Thyroid gland (tissue), 4 donors: ENCODE results near the gene EDDM13. TPM values are rescaled to one million over a fixed set of nuclear protein-coding genes. Genes with fewer than 3 reads are reported as not detected.

Experiments used
- DNase-seq, 2 donors: peaks; one replicate each; pipeline ENCODE4 v3.0.0-alpha.2; 2019
- H3K27ac ChIP-seq, 3 donors: fragments of 200-600 bp; sonication (generic); 1 replicate in 2 of 3; 2 replicates in 1 of 3; pipeline ENCODE4 v1.5.1; 2016 to 2019; ENCODE audit warnings: mild to moderate bottlenecking in 1 of 3, moderate library complexity in 1 of 3
- H3K27me3 ChIP-seq: fragments of 200-600 bp; sonication (generic); one replicate; pipeline ENCODE4 v1.5.1; 2019
- H3K36me3 ChIP-seq, 2 donors: fragments of 200-600 bp; sonication (generic); one replicate each; pipeline ENCODE4 v1.5.1; 2016 to 2019
- H3K4me1 ChIP-seq, 2 donors: fragments of 200-600 bp; sonication (generic); one replicate each; pipeline ENCODE4 v1.5.1; 2017 to 2019
- H3K4me3 ChIP-seq, 3 donors: fragments of 200-600 bp; sonication (generic); replicated peaks in 1 of 3; 1 replicate in 2 of 3; 2 replicates in 1 of 3; pipeline ENCODE4 v1.5.1; 2016; ENCODE audit warnings: mild to moderate bottlenecking in 1 of 3
- H3K9me3 ChIP-seq: fragments of 200-600 bp; sonication (generic); one replicate; pipeline ENCODE4 v1.5.1; 2017
- CTCF ChIP-seq, 6 experiments: fragments of 200-600 bp in 3 of 6; fragments of 450-650 bp in 3 of 6; sonication (generic) in 3 of 6; IDR thresholded peaks; one replicate each; pipeline ENCODE4 v1.5.1; 2016 to 2019; ENCODE audit warnings: antibody characterized with exemption in 6 of 6, mild to moderate bottlenecking in 2 of 6, inconsistent platforms in 1 of 6, moderate library complexity in 1 of 6
- POLR2A ChIP-seq, 2 donors: fragments of 450-650 bp; IDR thresholded peaks; one replicate each; pipeline ENCODE4 v1.6.1; 2017; ENCODE audit warnings: antibody characterized with exemption in 2 of 2, mild to moderate bottlenecking in 2 of 2, moderate library complexity in 1 of 2
- WGBS, 2 donors: methylation state at CpG; one replicate each; pipeline ENCODE4 v1.1.5; 2017; 5-methylcytosine and 5-hydroxymethylcytosine counted together
- intact Hi-C: fragments of 100-400 bp; cut with DNase I; formaldehyde crosslinking; loops from one replicate; pipeline ENCODE4 v1.15.1; 2023
- total RNA-seq, 4 donors: library from RNA; depleted of rRNA; stranded (reverse); fragments of >200 nt; gene quantifications; one replicate each; pipeline ENCODE4 v1.2.3, GENCODE V29; 2016

EDDM13 gene
- total RNA-seq, 4 donors from 2014 or later = 2.0 TPM; not detected in 3

GRCh38 chr19:56273563-56274117 is 1.1 kb downstream of the EDDM13 start:
- Histone ChIP-seq H3K4me3 (no peak overlapping the region), H3K4me1 (no peaks in the 10 kb centered on the region), H3K27ac (no peak overlapping the region), H3K36me3 (no peaks in the 10 kb centered on the region), H3K27me3 (no peaks in the 10 kb centered on the region), H3K9me3 (no peaks in the 10 kb centered on the region)
- WGBS, 2 donors = 48 to 54% methylated on average over 6 of the region's 6 CpGs
- no peak for DNase-seq
- TF ChIP-seq POLR2A (IDR thresholded peaks at IDR 0.05) (no peak), CTCF (IDR thresholded peaks at IDR 0.05) (no peak)
- intact Hi-C loops = no loop called here

DNA sequence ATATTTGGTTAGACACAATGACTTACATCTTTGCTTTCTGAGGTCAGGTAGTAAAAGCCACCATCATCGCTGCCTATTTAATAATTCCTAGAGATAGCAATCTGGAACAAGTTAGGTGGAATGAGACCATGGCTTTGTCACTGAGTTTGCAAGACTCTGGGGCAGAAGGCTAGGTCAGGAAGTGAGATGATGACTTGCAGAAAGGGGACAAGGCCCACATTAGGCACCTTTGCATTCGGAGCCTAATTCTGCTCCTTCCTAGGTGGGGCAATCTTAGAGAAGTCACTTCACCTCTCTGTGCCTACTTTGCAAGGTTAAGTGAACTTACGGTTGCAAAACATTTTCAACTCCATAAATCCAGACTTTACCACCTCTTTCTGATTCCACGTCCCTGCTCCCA is 10.3 kb downstream of the EDDM13 start:
- no peak for DNase-seq
- Histone ChIP-seq H3K27ac (no peak overlapping the region), H3K27me3 (no peaks in the 10 kb centered on the region), H3K36me3 (no peaks in the 10 kb centered on the region), H3K9me3 (no peaks in the 10 kb centered on the region), H3K4me3 (no peak overlapping the region), H3K4me1 (no peaks in the 10 kb centered on the region)
- 98% methylated on average over 4 of the region's 4 CpGs for WGBS, 2 donors
- no peak for TF ChIP-seq CTCF (IDR thresholded peaks at IDR 0.05)
- TF ChIP-seq POLR2A (IDR thresholded peaks at IDR 0.05) = no peak
- intact Hi-C loops = no loop called here

- 97% methylated on average over 3 of the region's 3 CpGs for WGBS, 2 donors
- intact Hi-C loops = no loop called here
- Histone ChIP-seq H3K27ac (no peak overlapping the region), H3K4me1 (no peaks in the 10 kb centered on the region), H3K36me3 (no peaks in the 10 kb centered on the region), H3K4me3 (no peak overlapping the region), H3K9me3 (no peaks in the 10 kb centered on the region), H3K27me3 (no peaks in the 10 kb centered on the region)
- DNase-seq = no peak
- TF ChIP-seq CTCF (IDR thresholded peaks at IDR 0.05) (no peak), POLR2A (IDR thresholded peaks at IDR 0.05) (no peak)
Observed at GRCh38 chr19:56284746-56285145, 12.2 kb downstream of the EDDM13 start.

DNA sequence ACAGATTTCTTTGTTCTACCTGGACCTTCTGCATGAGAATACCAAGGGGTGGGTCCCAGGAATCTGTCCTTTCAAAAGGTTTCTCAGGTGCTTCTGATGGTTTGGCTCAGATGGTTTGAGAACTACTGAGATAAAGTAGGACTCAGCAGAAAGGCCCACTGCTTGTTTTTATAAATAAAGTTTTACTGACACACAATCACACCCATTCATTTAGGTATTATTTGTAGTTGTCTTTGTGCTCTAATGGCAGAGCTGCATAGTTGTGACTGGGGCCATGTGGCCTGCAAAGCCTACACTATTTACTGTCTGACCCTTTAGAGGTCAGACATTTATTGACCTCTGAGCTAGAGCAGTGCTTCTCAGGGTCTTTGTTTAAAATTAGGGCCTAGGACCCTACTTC is 17.6 kb downstream of the EDDM13 start:
- DNase-seq = no peak
- Histone ChIP-seq H3K27ac (no peak overlapping the region), H3K4me1 (no peaks in the 10 kb centered on the region), H3K4me3 (no peak overlapping the region), H3K36me3 (no peaks in the 10 kb centered on the region), H3K27me3 (no peaks in the 10 kb centered on the region), H3K9me3 (no peaks in the 10 kb centered on the region)
- TF ChIP-seq POLR2A (IDR thresholded peaks at IDR 0.05) = no peak
- no peak for TF ChIP-seq CTCF (IDR thresholded peaks at IDR 0.05)
- intact Hi-C loops = no loop called here

DNA sequence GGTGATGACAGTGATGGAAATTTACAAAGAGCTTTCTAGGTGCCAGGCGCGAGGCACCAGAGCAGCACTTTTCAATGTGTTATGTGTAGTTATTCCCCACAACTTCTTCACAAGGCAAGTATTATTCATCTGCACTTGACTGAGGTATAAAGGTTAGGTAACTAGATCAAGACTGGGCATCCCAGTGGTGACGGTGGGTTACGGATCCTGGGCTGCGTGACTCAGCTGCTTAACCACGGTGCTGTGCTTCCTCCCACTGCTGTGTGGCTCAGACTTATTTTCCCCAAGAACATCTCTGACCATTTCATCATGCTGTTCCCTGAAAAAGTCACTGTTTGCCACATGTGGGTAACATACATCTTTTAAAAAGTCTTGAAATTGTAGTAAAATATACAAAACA is 19.3 kb downstream of the EDDM13 start:
- H3K27me3 ChIP-seq = no peaks in the 10 kb centered on the region
- H3K36me3 ChIP-seq = no peaks in the 10 kb centered on the region
- WGBS, 2 donors = 95 to 97% methylated on average over 6 of the region's 6 CpGs
- H3K4me3 ChIP-seq = no peak overlapping the region
- no peak for DNase-seq
- H3K9me3 ChIP-seq = no peaks in the 10 kb centered on the region
- intact Hi-C loops = no loop called here
- TF ChIP-seq POLR2A (IDR thresholded peaks at IDR 0.05) (no peak), CTCF (IDR thresholded peaks at IDR 0.05) (no peak)
- H3K27ac ChIP-seq = no peak overlapping the region
- no peaks in the 10 kb centered on the region for H3K4me1 ChIP-seq
